HepG2 (cell line): ENCODE data around the gene UTP11. TPM values are rescaled to one million over a fixed set of nuclear protein-coding genes. Genes with fewer than 3 reads are reported as not detected.
A peak's percentile ranks its signal among the peaks of the same experiment; 100 is the strongest.

ENCODE experiments used
- AFF4 ChIP-seq: sonication (generic); formaldehyde crosslinking; IDR thresholded peaks from 2 replicates; pipeline ENCODE4 v1.4.0; 2020; ENCODE audit warnings: missing genetic modification reagents
- ARID5B ChIP-seq: IDR thresholded peaks from 2 replicates; pipeline ENCODE4 v1.4.0; 2020; ENCODE audit warnings: mild to moderate bottlenecking, missing genetic modification reagents
- ETV5 ChIP-seq: IDR thresholded peaks from 2 replicates; pipeline ENCODE4 v1.6.1; 2018; ENCODE audit warnings: missing biosample characterization, missing genetic modification reagents, inconsistent platforms, borderline replicate concordance
- KLF6 ChIP-seq: IDR thresholded peaks from 2 replicates; pipeline ENCODE4 v1.8.0; 2016; ENCODE audit warnings: missing biosample characterization, missing genetic modification reagents
- LCORL ChIP-seq, 2 experiments: fragments of 450-650 bp in 1 of 2; sonication (generic) in 1 of 2; formaldehyde crosslinking in 1 of 2; IDR thresholded peaks; 2 replicates each; pipeline versions ENCODE4 v1.5.0 to v1.6.1; 2017 to 2020; ENCODE audit warnings: antibody characterized with exemption in 1 of 2, missing genetic modification reagents in 1 of 2
- MXI1 ChIP-seq: IDR thresholded peaks from 3 replicates; pipeline ENCODE4 v1.6.1; 2012; ENCODE audit warnings: low read depth, low read length, inconsistent platforms, borderline replicate concordance
- ZBTB42 ChIP-seq: sonication (generic); formaldehyde crosslinking; IDR thresholded peaks from 2 replicates; pipeline ENCODE4 v1.5.0; 2020; ENCODE audit warnings: mild to moderate bottlenecking, missing genetic modification reagents
- ZNF274 ChIP-seq: sonication (generic); formaldehyde crosslinking; IDR thresholded peaks from 2 replicates; pipeline ENCODE4 v1.5.1; 2020; ENCODE audit warnings: mild to moderate bottlenecking, missing genetic modification reagents
- ZNF317 ChIP-seq: sonication (generic); formaldehyde crosslinking; IDR thresholded peaks from 2 replicates; pipeline ENCODE4 v1.5.0; 2020; ENCODE audit warnings: mild to moderate bottlenecking, missing genetic modification reagents
- ZNF484 ChIP-seq: sonication (generic); formaldehyde crosslinking; IDR thresholded peaks from 2 replicates; pipeline ENCODE4 v1.5.1; 2020; ENCODE audit warnings: mild to moderate bottlenecking, low read depth, missing genetic modification reagents, borderline replicate concordance
- polyA plus RNA-seq, 8 experiments: library from polyadenylated mRNA; depleted of rRNA in 3 of 8; stranded (reverse) in 7 of 8; unstranded in 1 of 8; fragments of >200 nt; fragmentation: Illumina TruSeq in 4 of 8; extraction: Trizol in 4 of 8; gene quantifications; 2 replicates each; pipeline versions ENCODE4 v1.2.1 to v1.2.3, GENCODE V29; 2011 to 2016; ENCODE audit warnings: low read depth in 4 of 8, missing spikeins in 1 of 8, mixed read lengths in 1 of 8; ENCODE audit not compliant: insufficient read depth in 1 of 8
- total RNA-seq, 5 experiments: library from RNA; depleted of rRNA; stranded (reverse); fragments of >200 nt; fragmentation: Illumina TruSeq; extraction: Trizol; gene quantifications; 2 replicates each; pipeline ENCODE4 v1.2.3, GENCODE V29; 2016; ENCODE audit warnings: low read depth in 1 of 5
- TF ChIP-seq, protein P1 (sequence below): sonication (generic); formaldehyde crosslinking; IDR thresholded peaks from 2 replicates; pipeline ENCODE4 v1.8.0; 2023; ENCODE audit warnings: mild to moderate bottlenecking, missing genetic modification reagents
- TF ChIP-seq, protein P2 (sequence below): sonication (generic); formaldehyde crosslinking; IDR thresholded peaks from 2 replicates; pipeline ENCODE4 v1.4.0; 2020; ENCODE audit warnings: missing genetic modification reagents

UTP11 gene
- total and polyA plus RNA-seq, 2 of the 13 experiments (the other 11 are each of a cell fraction or from before 2014, with no cell fraction given), result 13.5 to 44.8 TPM

GRCh38 chr1:37999430-38000232, 12.9 kb upstream of the UTP11 start (continued):
- TF ChIP-seq, protein P1, sequence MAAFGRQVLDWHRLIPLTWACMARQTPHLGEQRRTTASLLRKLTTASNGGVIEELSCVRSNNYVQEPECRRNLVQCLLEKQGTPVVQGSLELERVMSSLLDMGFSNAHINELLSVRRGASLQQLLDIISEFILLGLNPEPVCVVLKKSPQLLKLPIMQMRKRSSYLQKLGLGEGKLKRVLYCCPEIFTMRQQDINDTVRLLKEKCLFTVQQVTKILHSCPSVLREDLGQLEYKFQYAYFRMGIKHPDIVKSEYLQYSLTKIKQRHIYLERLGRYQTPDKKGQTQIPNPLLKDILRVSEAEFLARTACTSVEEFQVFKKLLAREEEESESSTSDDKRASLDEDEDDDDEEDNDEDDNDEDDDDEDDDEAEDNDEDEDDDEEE (CRISPR knock-in tag), result 0 out of 2 replicates have a peak, but pooled peaks have one; percentile 37
- TF ChIP-seq ZBTB42 (CRISPR knock-in tag) (peak; percentile 95), ZNF317 (no peak), ZNF274 (CRISPR knock-in tag) (peak; percentile 45; the same call in 1 of the 2 replicates), LCORL (IDR thresholded peaks at IDR 0.05) (no peak), LCORL (CRISPR knock-in tag; IDR thresholded peaks at IDR 0.05) (0 out of 2 replicates have a peak, but pooled peaks have one; percentile 34), KLF6 (CRISPR knock-in tag) (0 out of 2 replicates have a peak, but pooled peaks have one; percentile 9), AFF4 (no peak), MXI1 (peak; percentile 21; the same call in 1 of the 3 replicates), ZNF484 (CRISPR knock-in tag) (no peak), ETV5 (CRISPR knock-in tag) (peak; percentile 86; the same call in 1 of the 2 replicates), ARID5B (CRISPR knock-in tag) (peak; percentile 25; the same call in 1 of the 2 replicates)
- TF ChIP-seq, protein P2, sequence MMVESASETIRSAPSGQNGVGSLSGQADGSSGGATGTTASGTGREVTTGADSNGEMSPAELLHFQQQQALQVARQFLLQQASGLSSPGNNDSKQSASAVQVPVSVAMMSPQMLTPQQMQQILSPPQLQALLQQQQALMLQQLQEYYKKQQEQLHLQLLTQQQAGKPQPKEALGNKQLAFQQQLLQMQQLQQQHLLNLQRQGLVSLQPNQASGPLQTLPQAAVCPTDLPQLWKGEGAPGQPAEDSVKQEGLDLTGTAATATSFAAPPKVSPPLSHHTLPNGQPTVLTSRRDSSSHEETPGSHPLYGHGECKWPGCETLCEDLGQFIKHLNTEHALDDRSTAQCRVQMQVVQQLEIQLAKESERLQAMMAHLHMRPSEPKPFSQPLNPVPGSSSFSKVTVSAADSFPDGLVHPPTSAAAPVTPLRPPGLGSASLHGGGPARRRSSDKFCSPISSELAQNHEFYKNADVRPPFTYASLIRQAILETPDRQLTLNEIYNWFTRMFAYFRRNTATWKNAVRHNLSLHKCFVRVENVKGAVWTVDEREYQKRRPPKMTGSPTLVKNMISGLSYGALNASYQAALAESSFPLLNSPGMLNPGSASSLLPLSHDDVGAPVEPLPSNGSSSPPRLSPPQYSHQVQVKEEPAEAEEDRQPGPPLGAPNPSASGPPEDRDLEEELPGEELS (CRISPR knock-in tag), result 0 out of 2 replicates have a peak, but pooled peaks have one; percentile 4
